Breast epithelium (tissue), 3 donors: ENCODE data around the gene EDC3.

Source experiments
- CTCF ChIP-seq, 3 donors: fragments of 450-650 bp; IDR thresholded peaks; one replicate each; pipeline ENCODE4 v1.5.1; 2016 to 2017; ENCODE audit warnings: antibody characterized with exemption in 3 of 3, mild to moderate bottlenecking in 3 of 3, moderate library complexity in 3 of 3
- POLR2A ChIP-seq: fragments of 450-650 bp; IDR thresholded peaks from one replicate; pipeline ENCODE4 v1.6.1; 2016; ENCODE audit warnings: antibody characterized with exemption, mild to moderate bottlenecking, moderate library complexity

GRCh38 chr15:74608786-74609185 lies 87.0 kb downstream of the EDC3 start:
- TF ChIP-seq CTCF (IDR thresholded peaks at IDR 0.05) = no peak
- TF ChIP-seq POLR2A = no peak
